Body of pancreas (tissue), 4 donors: ENCODE results near the gene RXRB. TPM values are rescaled to one million over a fixed set of nuclear protein-coding genes. Genes with fewer than 3 reads are reported as not detected.
A peak's percentile ranks its signal among the peaks of the same experiment; 100 is the strongest.

Source experiments
- ATAC-seq: fragments of 150-250 bp; one replicate; pipeline ENCODE4 v1.9.1; 2016
- DNase-seq, 4 donors: peaks; one replicate each; pipeline ENCODE4 v3.0.0-alpha.2; 2019
- H3K27ac ChIP-seq, 4 donors: fragments of 200-600 bp; sonication (generic); 1 replicate in 3 of 4; 2 replicates in 1 of 4; pipeline versions ENCODE4 v1.5.1 to v1.6.1; 2016 to 2019; ENCODE audit warnings: mild to moderate bottlenecking in 1 of 4, mixed read lengths in 1 of 4, moderate library complexity in 1 of 4
- H3K27me3 ChIP-seq, 2 donors: fragments of 200-600 bp; sonication (generic); one replicate each; pipeline ENCODE4 v1.6.0; 2016; ENCODE audit warnings: mild to moderate bottlenecking in 1 of 2
- H3K36me3 ChIP-seq, 2 donors: fragments of 200-600 bp; sonication (generic); replicated peaks in 1 of 2; 2 replicates each; pipeline ENCODE4 v1.5.1; 2016; ENCODE audit warnings: low read depth in 2 of 2; ENCODE audit not compliant: insufficient read depth in 1 of 2
- H3K4me1 ChIP-seq: fragments of 200-600 bp; sonication (generic); one replicate; pipeline ENCODE4 v1.6.0; 2016
- H3K4me3 ChIP-seq, 2 donors: fragments of 200-600 bp; sonication (generic); 1 replicate in 1 of 2; 2 replicates in 1 of 2; pipeline ENCODE4 v1.5.1; 2016 to 2019
- H3K9me3 ChIP-seq, 3 donors: fragments of 200-600 bp; sonication (generic); 1 replicate in 2 of 3; 2 replicates in 1 of 3; pipeline ENCODE4 v1.5.1; 2016
- POLR2A ChIP-seq, 3 donors: fragments of 450-650 bp; IDR thresholded peaks; one replicate each; pipeline ENCODE4 v1.6.1; 2016; ENCODE audit warnings: antibody characterized with exemption in 3 of 3, mild to moderate bottlenecking in 2 of 3
- WGBS, 2 donors: methylation state at CpG; one replicate each; pipeline ENCODE4 v1.1.5; 2017; 5-methylcytosine and 5-hydroxymethylcytosine counted together
- intact Hi-C: fragments of 100-400 bp; cut with DNase I; formaldehyde crosslinking; loops from one replicate; pipeline ENCODE4 v1.15.1; 2023
- total RNA-seq, 2 donors: library from RNA; depleted of rRNA; stranded (reverse); fragments of >200 nt; gene quantifications; one replicate each; pipeline ENCODE4 v1.1.0, GENCODE V29; 2016
- TF ChIP-seq, protein P1 (sequence below), 7 experiments: fragments of 450-650 bp in 4 of 7; fragments of 200-600 bp in 3 of 7; sonication (generic) in 3 of 7; IDR thresholded peaks; one replicate each; pipeline ENCODE4 v1.5.1; 2016 to 2019; ENCODE audit warnings: antibody characterized with exemption in 7 of 7

The RXRB gene
- total RNA-seq, 2 donors from 2014 or later: 17.1 to 21.0 TPM

DNA sequence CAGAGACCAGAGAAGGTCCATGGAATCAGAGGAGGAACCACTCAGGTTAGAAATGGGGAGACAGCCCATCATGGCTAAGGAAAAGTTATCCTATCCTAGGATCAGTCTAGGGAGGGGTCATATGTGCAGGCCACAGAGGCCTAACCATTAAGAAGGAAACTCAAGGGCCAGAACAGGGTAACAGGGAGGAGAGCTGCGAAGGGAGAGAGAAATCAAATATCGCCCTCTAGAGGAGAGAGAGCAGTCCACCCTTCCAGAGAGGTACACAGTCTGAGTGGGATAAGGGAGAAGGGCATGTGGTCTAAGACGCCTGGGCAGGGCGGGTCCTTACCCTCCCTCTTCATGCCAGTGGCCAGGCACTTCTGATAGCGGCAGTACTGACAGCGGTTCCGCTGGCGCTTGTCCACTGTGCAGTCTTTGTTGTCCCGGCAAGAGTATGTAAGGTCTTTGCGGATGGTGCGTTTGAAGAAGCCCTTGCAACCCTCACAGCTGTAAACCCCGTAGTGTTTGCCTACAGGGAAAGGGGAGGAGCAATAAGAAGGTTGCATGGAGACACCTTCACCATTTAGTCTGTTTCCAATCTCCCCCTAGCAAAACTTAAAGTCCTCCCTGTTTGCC lies 2.9 kb downstream of the RXRB start:
- H3K27ac ChIP-seq: peak overlapping the region in 3 of 4 donors; percentile 3 to 36 (median 13)
- H3K9me3 ChIP-seq: no peaks in the 10 kb centered on the region
- H3K4me1 ChIP-seq: peaks cover 48% of the 10 kb centered on the region
- ATAC-seq (peak; percentile 39), DNase-seq (peak; percentile 59 to 82 (median 75))
- peak in 1 of 3 donors; percentile 16 for TF ChIP-seq POLR2A (IDR thresholded peaks at IDR 0.05)
- TF ChIP-seq, protein P1, sequence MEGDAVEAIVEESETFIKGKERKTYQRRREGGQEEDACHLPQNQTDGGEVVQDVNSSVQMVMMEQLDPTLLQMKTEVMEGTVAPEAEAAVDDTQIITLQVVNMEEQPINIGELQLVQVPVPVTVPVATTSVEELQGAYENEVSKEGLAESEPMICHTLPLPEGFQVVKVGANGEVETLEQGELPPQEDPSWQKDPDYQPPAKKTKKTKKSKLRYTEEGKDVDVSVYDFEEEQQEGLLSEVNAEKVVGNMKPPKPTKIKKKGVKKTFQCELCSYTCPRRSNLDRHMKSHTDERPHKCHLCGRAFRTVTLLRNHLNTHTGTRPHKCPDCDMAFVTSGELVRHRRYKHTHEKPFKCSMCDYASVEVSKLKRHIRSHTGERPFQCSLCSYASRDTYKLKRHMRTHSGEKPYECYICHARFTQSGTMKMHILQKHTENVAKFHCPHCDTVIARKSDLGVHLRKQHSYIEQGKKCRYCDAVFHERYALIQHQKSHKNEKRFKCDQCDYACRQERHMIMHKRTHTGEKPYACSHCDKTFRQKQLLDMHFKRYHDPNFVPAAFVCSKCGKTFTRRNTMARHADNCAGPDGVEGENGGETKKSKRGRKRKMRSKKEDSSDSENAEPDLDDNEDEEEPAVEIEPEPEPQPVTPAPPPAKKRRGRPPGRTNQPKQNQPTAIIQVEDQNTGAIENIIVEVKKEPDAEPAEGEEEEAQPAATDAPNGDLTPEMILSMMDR (IDR thresholded peaks at IDR 0.05): peak; percentile 53 to 82 (median 71)
- H3K36me3 ChIP-seq: peaks cover 0 to 20% of the 10 kb centered on the region in 2 donors
- no peaks in the 10 kb centered on the region for H3K27me3 ChIP-seq
- 17 to 21% methylated on average over 12 of the region's 12 CpGs for WGBS, 2 donors
- H3K4me3 ChIP-seq: no peak overlapping the region
- intact Hi-C loops: no loop called here

DNA sequence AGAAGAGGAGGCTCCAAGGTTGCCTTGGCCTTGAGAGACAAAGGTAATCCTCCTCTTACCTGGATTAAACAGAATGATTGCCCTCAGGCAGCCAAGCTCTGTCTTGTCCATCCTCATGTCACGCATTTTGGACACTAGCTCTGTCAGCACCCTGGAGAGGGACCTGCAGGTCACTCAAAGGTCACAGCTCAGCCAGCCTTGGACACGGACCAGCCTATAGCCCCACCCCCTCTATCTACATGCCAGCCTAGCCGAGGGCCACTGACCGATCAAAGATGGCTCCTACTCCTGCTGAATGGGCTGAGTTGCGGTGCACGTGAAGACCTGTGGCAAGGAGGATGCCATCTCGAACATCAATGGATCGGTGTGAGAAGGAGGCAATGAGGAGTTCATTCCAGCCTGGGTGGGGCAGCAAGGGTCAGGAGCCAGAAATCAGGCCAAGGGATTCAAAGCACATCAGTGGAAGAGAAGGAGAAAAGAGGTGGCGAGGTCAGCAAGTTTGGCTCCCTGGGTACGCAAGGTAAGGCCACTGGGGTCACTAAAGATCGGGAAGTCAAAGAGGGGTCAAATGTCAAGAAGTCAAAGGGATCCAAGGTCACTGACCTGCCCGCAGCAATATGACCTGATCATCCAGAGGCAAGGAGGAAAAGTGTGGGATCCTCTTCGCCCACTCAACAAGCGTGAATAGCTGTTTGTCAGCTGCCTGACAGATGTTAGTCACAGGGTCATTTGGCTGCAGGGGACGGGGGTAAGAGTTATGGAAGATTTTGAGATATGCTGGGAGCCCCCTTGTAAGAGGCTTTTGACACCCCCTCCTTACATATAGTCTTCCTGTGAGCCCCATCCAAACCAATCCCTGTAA lies 4.9 kb downstream of the RXRB start:
- Histone ChIP-seq H3K27me3 (peaks cover 0 to 6% of the 10 kb centered on the region in 2 donors), H3K27ac (no peak overlapping the region), H3K4me1 (peaks cover 52% of the 10 kb centered on the region), H3K36me3 (peaks cover 0 to 20% of the 10 kb centered on the region in 2 donors), H3K9me3 (no peaks in the 10 kb centered on the region), H3K4me3 (no peak overlapping the region)
- DNase-seq (no peak), ATAC-seq (no peak)
- intact Hi-C loops: no loop called here
- 75 to 87% methylated on average over 9 to 15 of the region's 15 CpGs for WGBS, 2 donors
- TF ChIP-seq POLR2A (IDR thresholded peaks at IDR 0.05): no peak
- TF ChIP-seq, protein P1 (IDR thresholded peaks at IDR 0.05): no peak

DNA sequence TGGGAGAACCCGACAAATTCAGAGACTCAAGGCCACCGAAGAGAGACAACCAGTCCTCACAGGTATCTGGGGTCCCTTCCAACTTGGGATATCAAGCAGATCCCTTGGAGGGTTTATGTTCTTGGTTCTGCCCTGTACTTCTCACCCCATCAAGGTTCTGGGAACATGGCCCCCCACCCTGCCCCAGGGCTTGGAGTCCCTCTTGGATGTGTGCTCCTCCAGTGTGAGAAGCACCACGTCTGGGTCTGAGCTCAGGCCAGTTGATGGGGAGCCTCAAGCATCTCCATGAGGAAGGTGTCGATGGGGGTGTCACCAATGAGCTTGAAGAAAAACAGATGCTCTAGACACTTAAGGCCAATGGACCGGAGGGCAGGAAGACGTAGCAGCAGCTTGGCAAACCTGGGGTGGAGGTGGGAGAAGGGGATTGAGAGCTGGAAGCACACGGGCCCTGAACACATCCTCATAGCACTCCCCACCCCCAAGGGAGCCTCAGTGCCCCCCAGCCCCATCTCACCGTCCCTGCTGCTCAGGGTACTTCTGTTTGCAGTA lies 6.0 kb downstream of the RXRB start:
- H3K27me3 ChIP-seq: peaks cover 0 to 6% of the 10 kb centered on the region in 2 donors
- H3K27ac ChIP-seq: no peak overlapping the region
- WGBS, 2 donors: 84 to 85% methylated on average over 5 to 8 of the region's 8 CpGs
- H3K4me1 ChIP-seq: peaks cover 49% of the 10 kb centered on the region
- peaks cover 0 to 20% of the 10 kb centered on the region in 2 donors for H3K36me3 ChIP-seq
- H3K4me3 ChIP-seq: no peak overlapping the region
- intact Hi-C loops: no loop called here
- no peaks in the 10 kb centered on the region for H3K9me3 ChIP-seq
- ATAC-seq (no peak), DNase-seq (no peak)
- TF ChIP-seq, protein P1 (IDR thresholded peaks at IDR 0.05): no peak
- no peak for TF ChIP-seq POLR2A (IDR thresholded peaks at IDR 0.05)

DNA sequence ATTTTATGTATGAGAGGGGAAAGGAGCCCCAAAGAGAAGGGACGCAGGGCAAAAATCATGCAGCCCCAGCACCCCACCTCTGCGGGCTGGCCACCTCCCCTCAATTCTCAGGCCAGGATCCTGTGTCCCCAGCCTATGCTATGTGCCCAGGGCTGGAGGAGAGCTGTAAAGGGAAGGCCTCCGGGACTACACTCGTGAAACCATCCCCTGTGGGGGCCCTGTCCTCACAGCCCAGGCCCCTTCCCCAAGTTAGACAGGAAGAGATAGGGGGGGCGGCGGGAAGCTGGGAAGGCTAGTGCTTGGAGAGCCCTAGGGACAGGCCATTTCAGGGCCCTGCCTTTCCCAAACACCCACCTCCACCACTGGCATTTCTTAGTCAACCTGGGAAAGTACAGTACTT lies 6.8 kb downstream of the RXRB start:
- Histone ChIP-seq H3K4me1 (peaks cover 40% of the 10 kb centered on the region), H3K4me3 (no peak overlapping the region), H3K27me3 (peaks cover 0 to 6% of the 10 kb centered on the region in 2 donors), H3K27ac (peak overlapping the region in 2 of 4 donors; percentile 11 to 53), H3K9me3 (no peaks in the 10 kb centered on the region), H3K36me3 (peaks cover 0 to 20% of the 10 kb centered on the region in 2 donors)
- intact Hi-C loops: no loop called here
- DNase-seq (no peak), ATAC-seq (no peak)
- 79 to 85% methylated on average over 5 to 6 of the region's 6 CpGs for WGBS, 2 donors
- TF ChIP-seq, protein P1 (IDR thresholded peaks at IDR 0.05): no peak
- TF ChIP-seq POLR2A (IDR thresholded peaks at IDR 0.05): no peak
